Gastrocnemius medialis (tissue), 4 donors: Measurements from ENCODE around the gene SMC1A.

Experiments
- POLR2A ChIP-seq, 2 donors: fragments of 450-650 bp; IDR thresholded peaks; one replicate each; pipeline ENCODE4 v1.6.1; 2017; ENCODE audit warnings: antibody characterized with exemption in 2 of 2, mild to moderate bottlenecking in 2 of 2, moderate library complexity in 2 of 2
- TF ChIP-seq, protein P1 (sequence below), 5 experiments: fragments of 450-650 bp in 3 of 5; fragments of 200-600 bp in 2 of 5; sonication (generic) in 2 of 5; IDR thresholded peaks in 4 of 5; conservative IDR thresholded peaks in 1 of 5; 1 replicate in 4 of 5; 2 replicates in 1 of 5; pipeline ENCODE4 v1.5.1; 2016 to 2019; ENCODE audit warnings: antibody characterized with exemption in 5 of 5, mild to moderate bottlenecking in 3 of 5, moderate library complexity in 3 of 5

- TF ChIP-seq, protein P1, sequence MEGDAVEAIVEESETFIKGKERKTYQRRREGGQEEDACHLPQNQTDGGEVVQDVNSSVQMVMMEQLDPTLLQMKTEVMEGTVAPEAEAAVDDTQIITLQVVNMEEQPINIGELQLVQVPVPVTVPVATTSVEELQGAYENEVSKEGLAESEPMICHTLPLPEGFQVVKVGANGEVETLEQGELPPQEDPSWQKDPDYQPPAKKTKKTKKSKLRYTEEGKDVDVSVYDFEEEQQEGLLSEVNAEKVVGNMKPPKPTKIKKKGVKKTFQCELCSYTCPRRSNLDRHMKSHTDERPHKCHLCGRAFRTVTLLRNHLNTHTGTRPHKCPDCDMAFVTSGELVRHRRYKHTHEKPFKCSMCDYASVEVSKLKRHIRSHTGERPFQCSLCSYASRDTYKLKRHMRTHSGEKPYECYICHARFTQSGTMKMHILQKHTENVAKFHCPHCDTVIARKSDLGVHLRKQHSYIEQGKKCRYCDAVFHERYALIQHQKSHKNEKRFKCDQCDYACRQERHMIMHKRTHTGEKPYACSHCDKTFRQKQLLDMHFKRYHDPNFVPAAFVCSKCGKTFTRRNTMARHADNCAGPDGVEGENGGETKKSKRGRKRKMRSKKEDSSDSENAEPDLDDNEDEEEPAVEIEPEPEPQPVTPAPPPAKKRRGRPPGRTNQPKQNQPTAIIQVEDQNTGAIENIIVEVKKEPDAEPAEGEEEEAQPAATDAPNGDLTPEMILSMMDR (IDR thresholded peaks at IDR 0.05 in 4 of 5, conservative IDR thresholded peaks at IDR 0.05 in 1 of 5) = no peak
- TF ChIP-seq POLR2A (IDR thresholded peaks at IDR 0.05) = no peak
These were observed 25.0 kb upstream of the SMC1A start for GRCh38 chrX:53447441-53447840.
